HCT116 (cell line): ENCODE measurements around the gene BST1. TPM values are rescaled to one million over a fixed set of nuclear protein-coding genes. Genes with fewer than 3 reads are reported as not detected.

ENCODE experiments used
- ATAC-seq: fragments of 200-7000 bp; cut with Tn5 transposase; 2 replicates; pipeline ENCODE4 v1.9.1; 2020; ENCODE audit warnings: mild to moderate bottlenecking, moderate library complexity
- BruUV-seq: library from RNA; stranded (reverse); fragments of 400-500 nt; replicated peaks from 2 replicates; lab custom pipeline; 2021; lab: Mats Ljungman, UMichigan
- CTCF ChIA-PET: fragments of 300-600 bp; sonication (Branson Sonifier 250); formaldehyde crosslinking; loops from one replicate; lab custom pipeline; 2021; ENCODE audit warnings: antibody characterized with exemption; lab: Charles Lee
- POLR2A ChIA-PET: fragments of 300-600, 350-600 bp; sonication (Branson Sonifier 250); formaldehyde crosslinking; loops from one replicate; lab custom pipeline; 2021; ENCODE audit warnings: antibody characterized with exemption; lab: Charles Lee
- RAD21 ChIA-PET, 2 experiments: fragments of 300-600 bp; sonication (Branson Sonifier 250); formaldehyde crosslinking; loops; one replicate each; lab custom pipeline; 2023; ENCODE audit warnings: low total read pairs in 2 of 2; ENCODE audit not compliant: uncharacterized antibody in 2 of 2, unreplicated experiment in 2 of 2, low non-redundant PET in 1 of 2; lab: Charles Lee
- DNase-seq: peaks from one replicate; pipeline ENCODE4 v3.0.0-alpha.2; 2010; ENCODE audit warnings: low read depth, low spot score
- H2AFZ ChIP-seq: fragments of 200-600 bp; shearing (Covaris generic), sonication (generic); 2 replicates; pipeline ENCODE4 v1.6.1; 2017; ENCODE audit warnings: low read depth, mixed run types, mixed read lengths, antibody characterized with exemption, low read length; ENCODE audit not compliant: poor library complexity, severe bottlenecking
- H3K27ac ChIP-seq: 2 replicates; pipeline ENCODE4 v1.5.1; 2012; ENCODE audit warnings: low read depth, low read length
- H3K27me3 ChIP-seq: fragments of 200-600 bp; sonication (generic); 2 replicates; pipeline ENCODE4 v1.6.1; 2016; ENCODE audit warnings: mixed run types, low read length, mixed read lengths; ENCODE audit not compliant: insufficient read depth
- H3K36me3 ChIP-seq, 2 experiments: fragments of 200-500 bp in 1 of 2; fragments of 200-600 bp in 1 of 2; sonication (Bioruptor generic) in 1 of 2; sonication (generic) in 1 of 2; 2 replicates each; pipeline versions ENCODE4 v1.5.1 to v1.6.1; 2014 to 2016; ENCODE audit warnings: low read length in 2 of 2, inconsistent platforms in 1 of 2, mixed read lengths in 1 of 2, mixed run types in 1 of 2; ENCODE audit not compliant: insufficient read depth in 2 of 2, control insufficient read depth in 1 of 2
- H3K4me1 ChIP-seq, 2 experiments: fragments of 200-600 bp in 1 of 2; sonication (generic) in 1 of 2; 2 replicates each; pipeline versions ENCODE4 v1.5.1 to v1.6.1; 2012 to 2017; ENCODE audit warnings: low read length in 2 of 2, inconsistent platforms in 1 of 2, mild to moderate bottlenecking in 1 of 2, mixed read lengths in 1 of 2, mixed run types in 1 of 2, moderate library complexity in 1 of 2; ENCODE audit not compliant: insufficient read depth in 2 of 2, control insufficient read depth in 1 of 2
- H3K4me2 ChIP-seq: fragments of 200-600 bp; sonication (generic); 2 replicates; pipeline ENCODE4 v1.6.1; 2017; ENCODE audit warnings: mixed run types, low read length, mixed read lengths
- H3K4me3 ChIP-seq, 2 experiments: fragments of 200-600 bp in 1 of 2; sonication (generic) in 1 of 2; replicated peaks in 1 of 2; 2 replicates each; pipeline ENCODE4 v1.5.1; 2011 to 2016; ENCODE audit warnings: low read length in 2 of 2, control low read depth in 1 of 2, low read depth in 1 of 2, mild to moderate bottlenecking in 1 of 2, mixed read lengths in 1 of 2, mixed run types in 1 of 2
- H3K79me2 ChIP-seq: fragments of 200-600 bp; sonication (generic); 2 replicates; pipeline ENCODE4 v1.6.1; 2017; ENCODE audit warnings: mild to moderate bottlenecking, mixed run types, low read length, moderate library complexity, mixed read lengths; ENCODE audit not compliant: insufficient read depth
- H3K9ac ChIP-seq: fragments of 200-600 bp; sonication (generic); 2 replicates; pipeline ENCODE4 v1.6.1; 2016; ENCODE audit warnings: low read length, mixed read lengths
- H3K9me2 ChIP-seq: fragments of 200-600 bp; sonication (generic), shearing (Covaris generic); 2 replicates; pipeline ENCODE4 v1.6.1; 2017; ENCODE audit warnings: mixed run types, mild to moderate bottlenecking, moderate library complexity; ENCODE audit not compliant: insufficient read depth
- H3K9me3 ChIP-seq, 2 experiments: fragments of 200-500 bp in 1 of 2; fragments of 200-600 bp in 1 of 2; sonication (Bioruptor generic) in 1 of 2; sonication (generic) in 1 of 2; 2 replicates each; pipeline ENCODE4 v1.6.1; 2014 to 2017; ENCODE audit warnings: low read length in 2 of 2, mixed read lengths in 2 of 2, inconsistent platforms in 1 of 2, low read depth in 1 of 2, mild to moderate bottlenecking in 1 of 2, mixed run types in 1 of 2, moderate library complexity in 1 of 2; ENCODE audit not compliant: control insufficient read depth in 1 of 2, insufficient read depth in 1 of 2
- H4K20me1 ChIP-seq: fragments of 200-600 bp; sonication (generic), shearing (Covaris generic); 2 replicates; pipeline ENCODE4 v1.6.1; 2017; ENCODE audit warnings: mixed run types, mild to moderate bottlenecking, moderate library complexity; ENCODE audit not compliant: insufficient read depth
- CTCF ChIP-seq, 3 experiments: fragments of 200-600 bp in 1 of 3; sonication (generic) in 1 of 3; IDR thresholded peaks in 2 of 3; conservative IDR thresholded peaks in 1 of 3; 2 replicates each; pipeline ENCODE4 v1.5.1; 2012 to 2017; ENCODE audit warnings: low read depth in 2 of 3, low read length in 2 of 3, antibody characterized with exemption in 1 of 3, borderline replicate concordance in 1 of 3, control low read depth in 1 of 3, mild to moderate bottlenecking in 1 of 3, mixed read lengths in 1 of 3, mixed run types in 1 of 3, moderate library complexity in 1 of 3; ENCODE audit not compliant: insufficient read depth in 1 of 3
- EGR1 ChIP-seq: IDR thresholded peaks from 2 replicates; pipeline ENCODE4 v1.6.1; 2012; ENCODE audit warnings: low read depth
- POLR2A ChIP-seq: IDR thresholded peaks from 2 replicates; pipeline ENCODE4 v1.7.0; 2011; ENCODE audit warnings: borderline replicate concordance; ENCODE audit not compliant: insufficient read depth, insufficient read length; ENCODE audit errors: extremely low read depth
- SRF ChIP-seq: IDR thresholded peaks from 2 replicates; pipeline ENCODE4 v1.6.1; 2012; ENCODE audit warnings: low read depth
- ZBTB33 ChIP-seq: IDR thresholded peaks from 2 replicates; pipeline ENCODE4 v1.6.1; 2011; ENCODE audit warnings: mild to moderate bottlenecking, low read length, moderate library complexity; ENCODE audit not compliant: insufficient replicate concordance; ENCODE audit errors: extremely low read depth
- intact Hi-C: fragments of 100-400 bp; cut with micrococcal nuclease; formaldehyde crosslinking; loops from 2 replicates; pipeline ENCODE4 v1.10.0; 2022
- total RNA-seq: library from RNA; stranded (reverse); gene quantifications from one replicate; pipeline ENCODE4 v1.2.1, GENCODE V29; 2021; ENCODE audit not compliant: unreplicated experiment
- TF ChIP-seq, protein P1 (sequence below): IDR thresholded peaks from 2 replicates; pipeline ENCODE4 v1.6.1; 2012; ENCODE audit warnings: low read depth

The BST1 gene
- total RNA-seq, 1 experiment from 2014 or later, result 0.44 TPM

DNA sequence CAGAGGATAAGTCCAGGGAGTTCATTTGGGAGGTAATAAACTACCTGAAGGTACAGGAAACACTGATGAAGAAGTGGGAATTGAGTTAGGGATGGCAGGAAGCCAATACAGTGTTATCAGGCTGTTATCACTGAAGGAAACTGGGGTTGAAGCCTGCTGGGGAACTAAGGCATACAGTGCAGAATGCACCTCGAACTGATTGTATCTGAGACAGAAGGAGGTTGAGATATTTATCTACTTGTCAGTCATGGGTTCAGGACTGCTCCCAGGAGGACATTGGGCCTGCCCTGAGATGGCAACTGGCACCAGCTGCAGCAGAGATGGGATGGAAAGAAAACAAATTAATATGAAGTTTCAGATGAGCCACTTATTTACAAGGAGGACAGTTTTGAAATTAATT, 39.8 kb downstream of the BST1 start (continued):
- TF ChIP-seq, protein P1, sequence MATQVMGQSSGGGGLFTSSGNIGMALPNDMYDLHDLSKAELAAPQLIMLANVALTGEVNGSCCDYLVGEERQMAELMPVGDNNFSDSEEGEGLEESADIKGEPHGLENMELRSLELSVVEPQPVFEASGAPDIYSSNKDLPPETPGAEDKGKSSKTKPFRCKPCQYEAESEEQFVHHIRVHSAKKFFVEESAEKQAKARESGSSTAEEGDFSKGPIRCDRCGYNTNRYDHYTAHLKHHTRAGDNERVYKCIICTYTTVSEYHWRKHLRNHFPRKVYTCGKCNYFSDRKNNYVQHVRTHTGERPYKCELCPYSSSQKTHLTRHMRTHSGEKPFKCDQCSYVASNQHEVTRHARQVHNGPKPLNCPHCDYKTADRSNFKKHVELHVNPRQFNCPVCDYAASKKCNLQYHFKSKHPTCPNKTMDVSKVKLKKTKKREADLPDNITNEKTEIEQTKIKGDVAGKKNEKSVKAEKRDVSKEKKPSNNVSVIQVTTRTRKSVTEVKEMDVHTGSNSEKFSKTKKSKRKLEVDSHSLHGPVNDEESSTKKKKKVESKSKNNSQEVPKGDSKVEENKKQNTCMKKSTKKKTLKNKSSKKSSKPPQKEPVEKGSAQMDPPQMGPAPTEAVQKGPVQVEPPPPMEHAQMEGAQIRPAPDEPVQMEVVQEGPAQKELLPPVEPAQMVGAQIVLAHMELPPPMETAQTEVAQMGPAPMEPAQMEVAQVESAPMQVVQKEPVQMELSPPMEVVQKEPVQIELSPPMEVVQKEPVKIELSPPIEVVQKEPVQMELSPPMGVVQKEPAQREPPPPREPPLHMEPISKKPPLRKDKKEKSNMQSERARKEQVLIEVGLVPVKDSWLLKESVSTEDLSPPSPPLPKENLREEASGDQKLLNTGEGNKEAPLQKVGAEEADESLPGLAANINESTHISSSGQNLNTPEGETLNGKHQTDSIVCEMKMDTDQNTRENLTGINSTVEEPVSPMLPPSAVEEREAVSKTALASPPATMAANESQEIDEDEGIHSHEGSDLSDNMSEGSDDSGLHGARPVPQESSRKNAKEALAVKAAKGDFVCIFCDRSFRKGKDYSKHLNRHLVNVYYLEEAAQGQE, result no peak
- no peak for TF ChIP-seq POLR2A
- TF ChIP-seq ZBTB33, result no peak
- no peak for TF ChIP-seq EGR1
- TF ChIP-seq SRF, result no peak

- DNase-seq, result no peak
- no peak overlapping the region for H3K9ac ChIP-seq
- no peak for ATAC-seq
- ChIA-PET RAD21 (no interaction called here), CTCF (interaction anchor here (1.0 kb wide), 1 partner anchor 12 kb away, joined by 3 read pairs; no protein-coding TSS in a partner anchor), POLR2A (no interaction called here)
- H3K9me3 ChIP-seq, result no peaks in the 10 kb centered on the region
- no peak overlapping the region for H2AFZ ChIP-seq
- H3K27me3 ChIP-seq, result no peaks in the 10 kb centered on the region
- no TSS peak for BruUV-seq
- no peak overlapping the region for H3K4me2 ChIP-seq
- H4K20me1 ChIP-seq, result no peaks in the 10 kb centered on the region
- no peaks in the 10 kb centered on the region for H3K36me3 ChIP-seq
- intact Hi-C loops, result no loop called here
- no peak overlapping the region for H3K27ac ChIP-seq
- TF ChIP-seq CTCF (IDR thresholded peaks at IDR 0.05 in 2 of 3, conservative IDR thresholded peaks at IDR 0.05 in 1 of 3; ENCODE audit: borderline replicate concordance in 1 of 3, insufficient read depth in 1 of 3, low read depth in 2 of 3, low read length in 2 of 3), result no peak
- TF ChIP-seq, all 23 proteins: peak for 0
- Histone ChIP-seq H3K9me2 (no peaks in the 10 kb centered on the region), H3K4me1 (no peaks in the 10 kb centered on the region), H3K79me2 (no peaks in the 10 kb centered on the region), H3K4me3 (no peak overlapping the region)
Observed at GRCh38 chr4:15744016-15744545, 41.2 kb downstream of the BST1 start.
